ENCODE measurements around the gene SPON1.

The SPON1 gene

GRCh38 chr11:14312736-14313438 is 350.4 kb downstream of the SPON1 start:
- Mint-ChIP-seq H3K27ac (peak overlapping the region; percentile 64), H3K36me3 (ENCODE audit: low read depth) (peaks cover 4% of the 10 kb centered on the region), H3K4me3 (no peak overlapping the region), H3K4me1 (peaks cover 54% of the 10 kb centered on the region), H3K27me3 (no peaks in the 10 kb centered on the region), H3K9me3 (no peaks in the 10 kb centered on the region)
- ATAC-seq (peak; percentile 54), DNase-seq (no peak)

- Mint-ChIP-seq H3K4me3 (peak overlapping the region; percentile 53), H3K9me3 (no peaks in the 10 kb centered on the region), H3K4me1 (peaks cover 58% of the 10 kb centered on the region), H3K27me3 (no peaks in the 10 kb centered on the region), H3K27ac (peak overlapping the region; percentile 64), H3K36me3 (ENCODE audit: low read depth) (peaks cover 4% of the 10 kb centered on the region)
- DNase-seq: no peak
- ATAC-seq: no peak
Observed at GRCh38 chr11:14314127-14314526, 351.6 kb downstream of the SPON1 start.

- ATAC-seq (peak; percentile 44), DNase-seq (no peak)
- Mint-ChIP-seq H3K4me1 (peaks cover 66% of the 10 kb centered on the region), H3K4me3 (no peak overlapping the region), H3K27ac (peak overlapping the region; percentile 76), H3K27me3 (no peaks in the 10 kb centered on the region), H3K9me3 (no peaks in the 10 kb centered on the region), H3K36me3 (ENCODE audit: low read depth) (peaks cover 4% of the 10 kb centered on the region)
Observed at GRCh38 chr11:14315130-14315529, 352.6 kb downstream of the SPON1 start.

Measured in activated naive CD8-positive, alpha-beta T cell treated with anti-CD3 and anti-CD28 coated beads, Interleukin-2, amount 50 U/mL, for 24 hours (primary cell).